HG03025 (cell line): ENCODE measurements around the gene TBCB.
"Not testable (repeated sequence)": the region's sequence is repeated elsewhere in the genome, so short reads cannot be mapped to it uniquely, and the experiment has no call there.

ENCODE experiments used
- ATAC-seq: cut with Tn5 transposase; IDR thresholded peaks from one replicate; pipeline ENCODE4 v1.9.1; 2021; ENCODE audit warnings: mild to moderate bottlenecking, moderate library complexity; ENCODE audit not compliant: unreplicated experiment, low FRiP score

The TBCB gene

DNA sequence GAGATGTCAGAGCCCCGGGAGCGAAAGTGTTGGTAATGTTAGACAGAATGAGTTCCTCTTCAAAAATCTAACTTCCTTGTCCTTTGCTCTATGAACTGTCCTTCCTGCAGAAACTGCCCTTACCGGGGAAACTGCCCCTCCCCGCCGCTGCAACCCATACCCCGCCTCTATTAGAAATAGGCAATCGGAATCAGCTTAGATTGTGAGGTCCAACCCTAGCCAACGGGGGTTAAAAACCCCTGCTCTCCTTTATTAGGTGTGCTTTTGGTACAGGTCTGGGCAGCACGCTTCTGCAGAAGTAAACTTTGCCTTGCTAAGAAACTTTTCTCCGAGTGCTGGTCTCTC lies 13.1 kb downstream of the TBCB start:
- ATAC-seq, result no peak

DNA sequence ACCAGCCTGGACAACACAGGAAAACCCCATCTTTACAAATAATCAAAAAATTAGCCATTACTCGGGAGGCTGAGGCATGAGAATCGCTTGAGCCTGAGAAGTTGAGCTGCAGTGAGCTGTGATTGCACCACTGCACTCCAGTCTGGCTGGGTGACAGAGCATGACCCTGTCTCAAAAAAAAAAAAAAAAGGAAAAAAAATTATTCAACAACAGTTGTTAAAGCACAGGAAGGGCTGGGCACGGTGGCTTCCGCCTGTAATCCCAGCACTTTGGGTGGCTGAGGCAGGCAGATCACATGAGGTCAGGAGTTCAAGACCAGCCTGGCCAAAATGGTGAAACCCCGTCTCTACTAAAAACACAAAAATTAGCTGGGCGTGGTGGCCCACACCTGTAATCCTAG lies 16.0 kb downstream of the TBCB start:
- ATAC-seq, result not testable (repeated sequence)

- not testable (repeated sequence) for ATAC-seq
These were observed 19.6 kb downstream of the TBCB start for GRCh38 chr19:36134867-36135266.

- ATAC-seq, result no peak
These were observed 21.9 kb downstream of the TBCB start for GRCh38 chr19:36136964-36137686.

GRCh38 chr19:36139120-36139472 lies 23.8 kb downstream of the TBCB start:
- no peak for ATAC-seq

DNA sequence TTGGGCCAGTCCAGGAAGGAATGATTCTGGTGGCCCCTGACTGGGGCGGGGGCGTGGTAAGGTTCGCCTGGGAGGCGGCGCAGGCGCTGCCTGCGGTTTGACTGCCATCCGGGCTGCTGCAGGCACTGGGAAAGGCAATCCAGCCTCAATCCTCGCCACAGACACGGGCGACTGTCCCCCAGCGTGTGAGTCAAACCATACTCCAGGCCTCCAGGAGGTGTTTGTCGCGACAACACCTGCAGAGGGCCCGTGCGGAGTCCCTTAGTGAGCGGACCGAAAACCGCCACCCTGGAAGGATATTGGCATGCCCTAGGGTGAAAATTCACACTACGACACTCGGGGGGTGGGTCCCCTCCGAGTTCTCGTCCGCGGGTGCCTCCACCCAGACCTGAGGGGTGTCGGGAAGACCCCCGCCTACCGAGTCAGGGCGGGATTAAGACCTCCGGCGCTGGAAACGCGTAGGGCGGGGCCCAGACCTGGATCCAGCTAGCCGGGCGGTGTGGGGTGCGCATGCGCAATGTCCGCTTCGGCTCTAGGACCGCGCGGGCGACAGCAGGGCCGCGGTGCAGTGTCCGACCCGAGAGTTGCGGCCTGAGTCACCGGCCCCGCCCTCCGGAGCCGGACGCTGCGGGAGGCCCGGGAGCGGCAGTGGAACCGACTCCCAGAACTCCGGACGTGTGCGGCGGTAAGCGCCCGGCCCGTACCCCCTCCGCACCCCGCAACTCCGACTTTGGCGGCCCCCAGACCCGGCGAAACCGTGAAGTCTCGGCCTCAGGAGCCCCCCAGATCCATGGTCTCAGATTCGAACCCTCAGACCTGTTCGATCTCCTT lies 24.4 kb downstream of the TBCB start, which contains the start of gene CAPNS1:
Gene CAPNS1, plus strand, starts transcription at position 594 of the 831 bp plus-strand sequence. CDS start 946 bp downstream, outside the sequence.
- peak; percentile 76 for ATAC-seq

GRCh38 chr19:36140304-36141038 lies 25.2 kb downstream of the TBCB start:
- ATAC-seq, result no peak

- no peak for ATAC-seq
These were observed 26.0 kb downstream of the TBCB start for GRCh38 chr19:36141039-36141927.

DNA sequence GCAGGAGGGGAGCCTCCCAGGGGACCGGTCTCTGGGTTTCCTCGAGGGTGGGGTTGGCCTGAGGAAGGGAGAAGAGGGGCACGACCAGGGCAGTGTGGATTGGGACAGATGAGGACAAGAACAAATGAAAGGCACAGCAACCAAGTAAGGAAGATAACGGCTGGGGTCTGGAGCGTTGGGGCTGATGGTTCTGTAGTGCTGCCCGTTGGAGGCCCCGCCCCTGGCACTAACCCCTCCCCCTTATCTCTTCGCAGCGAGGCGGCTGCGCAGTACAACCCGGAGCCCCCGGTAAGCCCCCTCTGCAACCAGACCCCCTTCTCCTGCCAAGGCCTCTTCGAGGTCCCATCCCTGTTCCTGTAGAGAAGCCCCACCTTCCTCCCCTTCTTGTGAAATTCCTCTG lies 26.8 kb downstream of the TBCB start:
- no peak for ATAC-seq

DNA sequence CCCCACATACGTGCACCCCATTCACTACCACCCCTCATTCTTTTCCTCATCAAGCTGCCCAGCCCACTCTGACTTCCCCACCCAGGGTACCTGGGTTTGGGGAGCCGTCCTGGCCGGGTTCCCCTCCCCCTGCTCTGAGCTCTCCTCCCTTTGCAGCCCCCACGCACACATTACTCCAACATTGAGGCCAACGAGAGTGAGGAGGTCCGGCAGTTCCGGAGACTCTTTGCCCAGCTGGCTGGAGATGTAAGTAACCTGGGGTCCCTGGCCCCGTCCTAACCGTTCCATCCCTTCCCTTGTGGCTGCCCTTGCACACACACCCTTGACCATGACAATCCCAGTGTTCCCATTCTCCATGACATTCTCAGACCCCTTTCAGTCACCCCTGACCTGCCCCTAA lies 27.2 kb downstream of the TBCB start:
- no peak for ATAC-seq

DNA sequence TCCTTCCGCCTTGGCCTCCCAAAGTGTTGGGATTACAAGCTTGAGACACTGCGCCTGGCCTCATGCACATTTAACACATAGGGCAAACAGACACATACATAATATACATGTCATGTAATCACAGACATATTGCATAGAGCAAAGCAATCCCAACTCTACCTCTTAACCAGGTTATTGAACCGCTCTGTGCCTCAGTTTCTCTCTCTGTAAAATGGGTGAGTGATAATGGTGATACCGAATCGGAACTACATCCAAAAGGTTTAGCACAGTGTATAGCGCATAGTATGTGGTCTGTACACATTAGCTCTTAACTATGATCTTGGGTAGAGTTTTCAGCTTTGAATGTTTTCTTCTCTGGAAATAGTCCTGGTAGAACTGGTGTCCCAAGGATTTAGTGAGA lies 29.4 kb downstream of the TBCB start:
- no peak for ATAC-seq

GRCh38 chr19:36149673-36150406 lies 34.6 kb downstream of the TBCB start:
- ATAC-seq, result no peak

DNA sequence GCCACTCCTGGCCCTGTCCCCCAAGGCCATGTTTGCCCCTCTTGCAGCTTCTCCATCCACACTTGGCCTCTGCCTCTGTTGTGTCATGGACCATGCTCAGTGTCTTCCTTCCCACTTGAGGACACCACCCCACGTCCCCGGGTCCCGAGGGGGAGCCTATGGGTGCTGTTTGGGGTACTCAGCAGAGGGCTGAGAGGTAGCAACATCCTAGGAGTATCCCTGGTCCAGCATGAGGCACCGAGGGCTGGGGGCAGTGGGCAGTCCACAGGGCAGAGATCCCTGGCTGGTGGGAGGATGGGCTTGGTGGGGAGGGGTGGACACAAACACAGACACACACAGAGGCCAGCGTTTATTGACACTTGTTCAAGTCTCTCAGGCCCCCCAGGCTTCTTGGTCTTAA lies 35.3 kb downstream of the TBCB start:
- ATAC-seq, result no peak

- ATAC-seq, result no peak
These were observed 36.1 kb downstream of the TBCB start for GRCh38 chr19:36151144-36152018.

- no peak for ATAC-seq
These were observed 36.7 kb downstream of the TBCB start for GRCh38 chr19:36152019-36152351.

DNA sequence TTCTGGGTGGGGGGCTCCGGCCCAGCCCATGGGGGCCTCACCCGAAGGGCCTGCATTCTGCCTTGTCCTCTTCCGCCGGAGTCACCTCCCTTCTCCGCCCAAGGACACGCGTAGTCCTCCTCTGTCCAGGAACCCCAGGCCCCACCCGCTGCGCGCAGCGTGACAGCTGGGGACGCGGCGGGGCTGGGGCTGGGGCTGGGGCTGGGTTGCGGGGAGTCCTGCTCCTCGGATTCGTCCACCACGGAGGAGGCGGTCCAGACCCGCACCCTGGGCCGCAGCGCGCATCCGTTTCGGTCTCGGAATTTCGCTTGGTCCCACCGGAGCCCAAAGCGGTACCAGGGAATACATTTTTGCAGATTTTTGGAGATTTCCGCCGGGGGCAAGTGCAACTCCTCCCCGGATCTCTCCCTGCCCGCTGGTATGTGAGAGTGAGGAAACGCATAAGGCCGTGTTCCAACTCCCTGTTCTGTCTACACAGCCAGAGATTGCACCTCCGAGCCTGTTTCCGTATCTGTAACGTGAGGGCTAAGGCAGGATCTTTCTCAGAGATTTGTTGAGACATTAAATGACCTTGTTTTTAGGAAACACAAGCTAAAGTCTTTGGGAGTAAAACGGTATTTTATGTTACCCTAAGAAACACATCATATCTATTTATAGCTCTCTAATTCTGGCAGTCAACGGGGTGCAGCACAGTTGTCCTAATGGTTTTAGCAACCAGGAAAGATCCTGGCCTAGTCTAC lies 37.3 kb downstream of the TBCB start, which contains the start of gene COX7A1:
Gene COX7A1, minus strand, starts transcription at position 96 of the 740 bp plus-strand sequence. Its CDS starts 40 bp downstream, at position 56.
- ATAC-seq, result no peak

GRCh38 chr19:36153126-36153525 lies 37.9 kb downstream of the TBCB start:
- ATAC-seq, result no peak
